Measurements from ENCODE around the gene ABHD11. TPM values are rescaled to one million over a fixed set of nuclear protein-coding genes. Genes with fewer than 3 reads are reported as not detected.

Gene ABHD11
- total RNA-seq, 5 donors from 2014 or later (not counting 1 experiment from before 2014, with no cell fraction given) = 14.5 to 24.3 (median 18.8) TPM

GRCh38 chr7:73766556-73767229, 28.1 kb upstream of the ABHD11 start:
- no peak overlapping the region for H3K27ac ChIP-seq (ENCODE audit: low read length)
- ATAC-seq (replicated peaks in 1 of 4) = no peak
- H3K4me1 ChIP-seq (ENCODE audit: control insufficient read depth in 1 of 2, extremely low read depth in 1 of 2, insufficient read depth in 2 of 2, low read length in 2 of 2) = peaks cover 0 to 15% of the 10 kb centered on the region in 2 experiments
- H3K27ac Mint-ChIP-seq = no peak overlapping the region
- 41% methylated on average over 11 of the region's 17 CpGs for WGBS (ENCODE audit: insufficient coverage)
- no peak overlapping the region for H3K4me3 ChIP-seq (ENCODE audit: control insufficient read depth in 1 of 2, extremely low read depth in 1 of 2, low read length in 1 of 2)
- no peak overlapping the region for H3K4me3 Mint-ChIP-seq
- DNase-seq = no peak
- peaks cover 2 to 57% of the 10 kb centered on the region in 2 experiments for H3K27me3 ChIP-seq (replicated peaks in 1 of 2; ENCODE audit: control insufficient read depth in 2 of 2, extremely low read depth in 1 of 2, insufficient read depth in 2 of 2, low read length in 1 of 2)
- ChIA-PET POLR2A (no interaction called here), CTCF (no interaction called here)
- H3K36me3 ChIP-seq (ENCODE audit: control insufficient read depth in 2 of 2, extremely low read depth in 1 of 2, insufficient read depth in 1 of 2, low read length in 1 of 2) = no peaks in the 10 kb centered on the region
- no peaks in the 10 kb centered on the region for H3K9me3 ChIP-seq
- no peaks in the 10 kb centered on the region for H3K36me3 Mint-ChIP-seq
- H3K27me3 Mint-ChIP-seq = peaks cover 29 to 41% of the 10 kb centered on the region in 2 donors
- H3K4me1 Mint-ChIP-seq = peaks cover 0 to 9% (median 6%) of the 10 kb centered on the region in 3 donors
- H3K9me3 Mint-ChIP-seq = peaks cover 0 to 3% (median 0%) of the 10 kb centered on the region in 3 donors

- H3K27ac Mint-ChIP-seq = no peak overlapping the region
- Histone ChIP-seq H3K27ac (ENCODE audit: low read length) (no peak overlapping the region), H3K4me1 (ENCODE audit: control insufficient read depth in 1 of 2, extremely low read depth in 1 of 2, insufficient read depth in 2 of 2, low read length in 2 of 2) (no peaks in the 10 kb centered on the region), H3K27me3 (replicated peaks in 1 of 2; ENCODE audit: control insufficient read depth in 2 of 2, extremely low read depth in 1 of 2, insufficient read depth in 2 of 2, low read length in 1 of 2) (peaks cover 0 to 25% of the 10 kb centered on the region in 2 experiments), H3K36me3 (ENCODE audit: control insufficient read depth in 2 of 2, extremely low read depth in 1 of 2, insufficient read depth in 1 of 2, low read length in 1 of 2) (no peaks in the 10 kb centered on the region), H3K4me3 (ENCODE audit: control insufficient read depth in 1 of 2, extremely low read depth in 1 of 2, low read length in 1 of 2) (no peak overlapping the region), H3K9me3 (no peaks in the 10 kb centered on the region)
- ChIA-PET POLR2A (no interaction called here), CTCF (no interaction called here)
- H3K9me3 Mint-ChIP-seq = peaks cover 0 to 2% (median 0%) of the 10 kb centered on the region in 3 donors
- no peaks in the 10 kb centered on the region for H3K36me3 Mint-ChIP-seq
- H3K4me3 Mint-ChIP-seq = no peak overlapping the region
- ATAC-seq (replicated peaks in 1 of 4) = no peak
- no peak for DNase-seq
- peaks cover 10 to 13% of the 10 kb centered on the region in 2 donors for H3K27me3 Mint-ChIP-seq
- 56% methylated on average over 1 of the region's 1 CpG for WGBS (ENCODE audit: insufficient coverage)
- no peaks in the 10 kb centered on the region for H3K4me1 Mint-ChIP-seq
These were observed 24.0 kb upstream of the ABHD11 start for GRCh38 chr7:73762659-73762999.

DNA sequence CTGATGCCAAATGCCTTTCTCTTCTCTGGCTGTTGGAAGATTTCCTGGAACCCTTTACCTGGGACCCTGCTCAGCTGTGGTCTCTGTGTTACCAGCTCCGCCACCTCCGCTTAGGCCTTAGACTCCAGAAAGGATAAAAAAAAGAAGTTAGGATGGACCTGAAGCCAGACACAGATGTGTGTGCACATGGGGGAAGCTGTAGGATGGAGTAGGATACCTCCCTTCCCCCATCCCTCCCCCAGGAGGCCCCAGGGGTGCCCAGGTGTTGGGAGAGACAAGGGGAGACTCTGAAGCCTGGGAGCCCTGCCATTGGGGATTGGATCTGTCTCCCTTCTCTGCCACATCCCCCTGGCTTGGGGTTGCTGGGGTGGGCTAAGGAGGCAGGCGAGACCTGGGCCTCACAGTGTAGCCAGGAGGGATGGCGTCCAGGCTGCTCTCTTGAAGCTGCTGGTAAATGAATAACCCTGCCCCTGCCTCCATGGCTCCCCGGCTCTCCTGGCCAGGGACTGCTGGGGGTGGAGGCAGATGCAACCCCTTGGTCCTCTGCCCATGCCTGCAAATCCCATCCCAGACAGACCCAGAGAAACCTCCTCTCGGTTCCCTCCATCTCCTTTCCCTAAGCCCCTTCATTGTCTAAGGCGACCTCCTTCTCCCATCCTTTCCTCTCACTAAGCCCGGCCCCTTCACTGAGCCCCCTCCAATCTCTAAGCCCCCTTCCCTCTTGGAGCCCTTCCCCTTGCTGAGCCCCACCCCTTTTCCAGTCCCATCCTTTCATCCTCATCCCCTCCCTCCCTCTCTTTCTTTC, 23.5 kb upstream of the ABHD11 start:
- Mint-ChIP-seq H3K36me3 (no peaks in the 10 kb centered on the region), H3K9me3 (no peaks in the 10 kb centered on the region), H3K27me3 (peaks cover 6 to 8% of the 10 kb centered on the region in 2 donors), H3K27ac (no peak overlapping the region), H3K4me1 (no peaks in the 10 kb centered on the region), H3K4me3 (no peak overlapping the region)
- ATAC-seq (replicated peaks in 1 of 4) (no peak), DNase-seq (no peak)
- H3K27me3 ChIP-seq (replicated peaks in 1 of 2; ENCODE audit: control insufficient read depth in 2 of 2, extremely low read depth in 1 of 2, insufficient read depth in 2 of 2, low read length in 1 of 2) = peaks cover 0 to 20% of the 10 kb centered on the region in 2 experiments
- no peaks in the 10 kb centered on the region for H3K4me1 ChIP-seq (ENCODE audit: control insufficient read depth in 1 of 2, extremely low read depth in 1 of 2, insufficient read depth in 2 of 2, low read length in 2 of 2)
- 61% methylated on average over 6 of the region's 8 CpGs for whole genome bisulfite sequencing (ENCODE audit: insufficient coverage)
- POLR2A ChIA-PET = no interaction called here
- H3K27ac ChIP-seq (ENCODE audit: low read length) = no peak overlapping the region
- no peaks in the 10 kb centered on the region for H3K9me3 ChIP-seq
- H3K4me3 ChIP-seq (ENCODE audit: control insufficient read depth in 1 of 2, extremely low read depth in 1 of 2, low read length in 1 of 2) = no peak overlapping the region
- no peaks in the 10 kb centered on the region for H3K36me3 ChIP-seq (ENCODE audit: control insufficient read depth in 2 of 2, extremely low read depth in 1 of 2, insufficient read depth in 1 of 2, low read length in 1 of 2)
- CTCF ChIA-PET = no interaction called here

DNA sequence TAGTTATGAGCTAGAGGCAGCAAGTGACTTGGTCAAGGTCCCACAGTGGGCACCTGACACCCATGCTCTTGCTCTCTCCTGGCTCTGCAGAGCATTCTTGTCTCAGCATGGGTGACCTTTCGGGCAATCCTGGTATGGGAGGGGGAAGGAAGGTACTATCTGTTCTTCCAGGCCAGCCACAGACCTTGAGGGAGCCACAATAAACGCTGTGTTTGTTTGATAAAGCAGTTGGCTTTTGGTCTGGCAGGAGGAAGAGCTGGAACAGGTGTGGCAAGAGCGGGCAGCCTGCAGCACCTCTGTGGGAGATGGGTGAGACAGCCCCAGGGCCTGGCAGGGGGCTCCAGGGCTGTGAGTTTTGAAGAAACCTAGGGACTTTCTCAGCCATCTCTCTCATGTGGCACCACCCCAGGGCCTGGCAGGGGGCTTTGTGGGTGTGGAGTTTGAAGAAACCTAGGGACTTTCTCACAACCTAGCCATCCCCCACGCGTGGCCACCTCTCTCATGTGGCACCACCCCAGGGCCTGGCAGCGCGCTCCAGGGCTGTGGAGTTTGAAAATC, 20.1 kb upstream of the ABHD11 start:
- Histone ChIP-seq H3K27me3 (replicated peaks in 1 of 2; ENCODE audit: control insufficient read depth in 2 of 2, extremely low read depth in 1 of 2, insufficient read depth in 2 of 2, low read length in 1 of 2) (peaks cover 0 to 9% of the 10 kb centered on the region in 2 experiments), H3K4me3 (ENCODE audit: control insufficient read depth in 1 of 2, extremely low read depth in 1 of 2, low read length in 1 of 2) (no peak overlapping the region), H3K9me3 (no peaks in the 10 kb centered on the region), H3K4me1 (ENCODE audit: control insufficient read depth in 1 of 2, extremely low read depth in 1 of 2, insufficient read depth in 2 of 2, low read length in 2 of 2) (no peaks in the 10 kb centered on the region), H3K36me3 (ENCODE audit: control insufficient read depth in 2 of 2, extremely low read depth in 1 of 2, insufficient read depth in 1 of 2, low read length in 1 of 2) (no peaks in the 10 kb centered on the region), H3K27ac (ENCODE audit: low read length) (no peak overlapping the region)
- Mint-ChIP-seq H3K36me3 (no peaks in the 10 kb centered on the region), H3K4me3 (no peak overlapping the region), H3K27ac (no peak overlapping the region), H3K4me1 (no peaks in the 10 kb centered on the region), H3K9me3 (peaks cover 0 to 2% (median 0%) of the 10 kb centered on the region in 3 donors), H3K27me3 (peaks cover 0 to 1% of the 10 kb centered on the region in 2 donors)
- DNase-seq (no peak), ATAC-seq (replicated peaks in 1 of 4) (no peak)
- POLR2A ChIA-PET = no interaction called here
- CTCF ChIA-PET = no interaction called here
- 63% methylated on average over 4 of the region's 7 CpGs for WGBS (ENCODE audit: insufficient coverage)

DNA sequence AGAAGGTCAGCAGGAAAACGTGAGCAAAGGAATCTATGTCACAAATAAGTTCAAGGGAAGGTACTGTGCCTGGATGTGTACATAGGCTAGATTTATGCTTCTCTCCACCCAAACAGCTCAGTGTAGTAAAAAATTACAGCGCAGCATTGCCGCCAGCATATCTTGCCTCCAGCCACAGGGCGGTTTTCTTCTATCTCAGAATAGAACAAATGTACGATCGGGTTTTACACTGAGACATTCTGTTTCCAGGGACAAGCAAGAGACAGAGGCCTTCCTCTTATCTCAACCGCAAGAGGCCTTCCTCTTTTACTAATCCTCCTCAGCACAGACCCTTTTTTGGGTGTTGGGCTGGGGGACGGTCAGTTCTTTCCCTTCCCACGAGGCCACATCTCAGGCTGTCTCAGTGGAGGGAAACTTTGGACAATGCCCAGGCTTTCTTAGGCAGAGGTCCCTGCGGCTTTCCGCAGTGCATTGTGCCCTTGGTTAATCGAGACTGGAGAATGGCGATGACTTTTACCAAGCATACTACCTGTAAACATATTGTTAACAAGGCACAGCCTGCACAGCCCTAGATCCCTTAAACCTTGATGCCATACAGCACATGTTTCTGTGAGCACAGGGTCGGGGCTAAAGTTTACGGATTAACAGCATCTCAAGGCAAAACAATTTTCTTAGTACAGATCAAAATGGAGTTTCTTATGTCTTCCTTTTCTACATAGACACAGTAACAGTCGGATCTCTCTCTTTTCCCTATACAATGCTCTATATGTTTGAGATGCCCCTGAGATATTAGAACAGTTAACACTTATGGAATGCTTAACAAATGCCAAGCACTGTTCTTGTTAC, 11.6 kb upstream of the ABHD11 start:
- Mint-ChIP-seq H3K36me3 (no peaks in the 10 kb centered on the region), H3K27me3 (peaks cover 0 to 10% of the 10 kb centered on the region in 2 donors), H3K4me3 (no peak overlapping the region), H3K9me3 (peaks cover 0 to 2% (median 0%) of the 10 kb centered on the region in 3 donors), H3K27ac (no peak overlapping the region), H3K4me1 (no peaks in the 10 kb centered on the region)
- no peaks in the 10 kb centered on the region for H3K27me3 ChIP-seq (replicated peaks in 1 of 2; ENCODE audit: control insufficient read depth in 2 of 2, extremely low read depth in 1 of 2, insufficient read depth in 2 of 2, low read length in 1 of 2)
- DNase-seq (no peak), ATAC-seq (replicated peaks in 1 of 4) (no peak)
- H3K27ac ChIP-seq (ENCODE audit: low read length) = no peak overlapping the region
- no peaks in the 10 kb centered on the region for H3K36me3 ChIP-seq (ENCODE audit: control insufficient read depth in 2 of 2, extremely low read depth in 1 of 2, insufficient read depth in 1 of 2, low read length in 1 of 2)
- 65% methylated on average over 11 of the region's 16 CpGs for WGBS (ENCODE audit: insufficient coverage)
- no peaks in the 10 kb centered on the region for H3K9me3 ChIP-seq
- ChIA-PET POLR2A (no interaction called here), CTCF (no interaction called here)
- no peaks in the 10 kb centered on the region for H3K4me1 ChIP-seq (ENCODE audit: control insufficient read depth in 1 of 2, extremely low read depth in 1 of 2, insufficient read depth in 2 of 2, low read length in 2 of 2)
- H3K4me3 ChIP-seq (ENCODE audit: control insufficient read depth in 1 of 2, extremely low read depth in 1 of 2, low read length in 1 of 2) = no peak overlapping the region

- Mint-ChIP-seq H3K9me3 (no peaks in the 10 kb centered on the region), H3K4me1 (no peaks in the 10 kb centered on the region), H3K4me3 (no peak overlapping the region), H3K27me3 (peaks cover 0 to 7% of the 10 kb centered on the region in 2 donors), H3K27ac (no peak overlapping the region), H3K36me3 (no peaks in the 10 kb centered on the region)
- H3K27me3 ChIP-seq (replicated peaks in 1 of 2; ENCODE audit: control insufficient read depth in 2 of 2, extremely low read depth in 1 of 2, insufficient read depth in 2 of 2, low read length in 1 of 2) = peaks cover 0 to 2% of the 10 kb centered on the region in 2 experiments
- 80% methylated on average over 2 of the region's 4 CpGs for WGBS (ENCODE audit: insufficient coverage)
- ATAC-seq (replicated peaks in 1 of 4) = no peak
- DNase-seq = no peak
- H3K36me3 ChIP-seq (ENCODE audit: control insufficient read depth in 2 of 2, extremely low read depth in 1 of 2, insufficient read depth in 1 of 2, low read length in 1 of 2) = no peaks in the 10 kb centered on the region
- ChIA-PET POLR2A (no interaction called here), CTCF (no interaction called here)
- no peaks in the 10 kb centered on the region for H3K9me3 ChIP-seq
- no peak overlapping the region for H3K4me3 ChIP-seq (ENCODE audit: control insufficient read depth in 1 of 2, extremely low read depth in 1 of 2, low read length in 1 of 2)
- no peaks in the 10 kb centered on the region for H3K4me1 ChIP-seq (ENCODE audit: control insufficient read depth in 1 of 2, extremely low read depth in 1 of 2, insufficient read depth in 2 of 2, low read length in 2 of 2)
- no peak overlapping the region for H3K27ac ChIP-seq (ENCODE audit: low read length)
These were observed 7.8 kb upstream of the ABHD11 start for GRCh38 chr7:73746378-73746777.
